Measurements from ENCODE around the gene OLFML1. TPM values are rescaled to one million over a fixed set of nuclear protein-coding genes. Genes with fewer than 3 reads are reported as not detected.

Gene OLFML1
- total RNA-seq, 2 donors from 2014 or later, result 2.8 to 4.5 TPM

GRCh38 chr11:7530013-7530640, 44.8 kb downstream of the OLFML1 start:
- no peaks in the 10 kb centered on the region for H3K27me3 ChIP-seq
- H3K36me3 ChIP-seq, result no peaks in the 10 kb centered on the region
- no peak overlapping the region for H3K9ac ChIP-seq (ENCODE audit: low read depth in 2 of 2, low read length in 2 of 2)
- DNase-seq, result no peak
- H3K4me1 ChIP-seq, result no peaks in the 10 kb centered on the region
- H3K4me3 ChIP-seq, result no peak overlapping the region
- TF ChIP-seq CTCF (IDR thresholded peaks at IDR 0.05), result no peak
- H3K27ac ChIP-seq, result no peak overlapping the region
- intact Hi-C loops (cut with DNase I), result no loop called here
- H3K9me3 ChIP-seq, result no peaks in the 10 kb centered on the region

GRCh38 chr11:7531011-7531410, 45.7 kb downstream of the OLFML1 start:
- no peak overlapping the region for H3K4me3 ChIP-seq
- DNase-seq, result no peak
- H3K4me1 ChIP-seq, result no peaks in the 10 kb centered on the region
- H3K9me3 ChIP-seq, result no peaks in the 10 kb centered on the region
- intact Hi-C loops (cut with DNase I), result no loop called here
- no peak overlapping the region for H3K9ac ChIP-seq (ENCODE audit: low read depth in 2 of 2, low read length in 2 of 2)
- TF ChIP-seq CTCF (IDR thresholded peaks at IDR 0.05), result no peak
- no peaks in the 10 kb centered on the region for H3K27me3 ChIP-seq
- no peaks in the 10 kb centered on the region for H3K36me3 ChIP-seq
- no peak overlapping the region for H3K27ac ChIP-seq

GRCh38 chr11:7532405-7533145, 47.3 kb downstream of the OLFML1 start:
- no peaks in the 10 kb centered on the region for H3K4me1 ChIP-seq
- no peak overlapping the region for H3K9ac ChIP-seq (ENCODE audit: low read depth in 2 of 2, low read length in 2 of 2)
- intact Hi-C loops (cut with DNase I), result no loop called here
- no peak for DNase-seq
- H3K27me3 ChIP-seq, result no peaks in the 10 kb centered on the region
- no peaks in the 10 kb centered on the region for H3K9me3 ChIP-seq
- no peaks in the 10 kb centered on the region for H3K36me3 ChIP-seq
- TF ChIP-seq CTCF (IDR thresholded peaks at IDR 0.05), result no peak
- H3K4me3 ChIP-seq, result no peak overlapping the region
- no peak overlapping the region for H3K27ac ChIP-seq

GRCh38 chr11:7533199-7534041, 48.1 kb downstream of the OLFML1 start:
- no peaks in the 10 kb centered on the region for H3K4me1 ChIP-seq
- no peak for TF ChIP-seq CTCF (IDR thresholded peaks at IDR 0.05)
- no peak overlapping the region for H3K27ac ChIP-seq
- no peaks in the 10 kb centered on the region for H3K36me3 ChIP-seq
- H3K4me3 ChIP-seq, result no peak overlapping the region
- H3K27me3 ChIP-seq, result no peaks in the 10 kb centered on the region
- no peak overlapping the region for H3K9ac ChIP-seq (ENCODE audit: low read depth in 2 of 2, low read length in 2 of 2)
- DNase-seq, result no peak
- intact Hi-C loops (cut with DNase I), result no loop called here
- no peaks in the 10 kb centered on the region for H3K9me3 ChIP-seq

GRCh38 chr11:7534042-7534378, 48.7 kb downstream of the OLFML1 start:
- Histone ChIP-seq H3K4me3 (no peak overlapping the region), H3K27me3 (no peaks in the 10 kb centered on the region), H3K9ac (ENCODE audit: low read depth in 2 of 2, low read length in 2 of 2) (no peak overlapping the region), H3K4me1 (no peaks in the 10 kb centered on the region), H3K36me3 (no peaks in the 10 kb centered on the region), H3K27ac (no peak overlapping the region), H3K9me3 (no peaks in the 10 kb centered on the region)
- DNase-seq, result no peak
- intact Hi-C loops (cut with DNase I), result no loop called here
- TF ChIP-seq CTCF (IDR thresholded peaks at IDR 0.05), result no peak
